HUES64 (cell line): Measurements from ENCODE around the gene NALCN.

Experiments used
- H3K27ac ChIP-seq: 2 replicates; pipeline ENCODE4 v1.7.0; 2013; ENCODE audit warnings: low read depth, low read length, inconsistent platforms
- H3K27me3 ChIP-seq: 2 replicates; pipeline ENCODE4 v1.6.1; 2013; ENCODE audit warnings: mild to moderate bottlenecking, low read length; ENCODE audit not compliant: insufficient read depth
- H3K36me3 ChIP-seq: 2 replicates; pipeline ENCODE4 v1.6.1; 2013; ENCODE audit warnings: mild to moderate bottlenecking, low read length; ENCODE audit not compliant: insufficient read depth
- H3K4me1 ChIP-seq: 2 replicates; pipeline ENCODE4 v1.6.1; 2013; ENCODE audit warnings: mild to moderate bottlenecking, low read length, moderate library complexity; ENCODE audit not compliant: insufficient read depth
- H3K4me3 ChIP-seq: 2 replicates; pipeline ENCODE4 v1.5.1; 2013; ENCODE audit warnings: mild to moderate bottlenecking, low read length, moderate library complexity
- H3K9ac ChIP-seq: 2 replicates; pipeline ENCODE4 v1.6.1; 2013; ENCODE audit warnings: mild to moderate bottlenecking, low read depth, low read length
- H3K9me3 ChIP-seq: 2 replicates; pipeline ENCODE4 v1.6.1; 2013; ENCODE audit warnings: low read depth, low read length; ENCODE audit not compliant: insufficient read depth
- WGBS: fragments of 150-250, 120-280 bp; methylation state at CpG from one replicate; pipeline ENCODE4 v1.1.7; 2013; ENCODE audit warnings: missing lambda C conversion rate; 5-methylcytosine and 5-hydroxymethylcytosine counted together

The NALCN gene

GRCh38 chr13:101080616-101081015, 335.7 kb downstream of the NALCN start:
- Histone ChIP-seq H3K27ac (no peak overlapping the region), H3K27me3 (no peaks in the 10 kb centered on the region), H3K4me3 (no peak overlapping the region), H3K9ac (no peak overlapping the region), H3K9me3 (peaks cover 4% of the 10 kb centered on the region; the same call in 1 of the 2 replicates), H3K36me3 (no peaks in the 10 kb centered on the region), H3K4me1 (no peaks in the 10 kb centered on the region)

- WGBS = 96% methylated on average over 12 of the region's 12 CpGs
- Histone ChIP-seq H3K27ac (no peak overlapping the region), H3K4me3 (no peak overlapping the region), H3K36me3 (no peaks in the 10 kb centered on the region), H3K9me3 (no peaks in the 10 kb centered on the region), H3K27me3 (no peaks in the 10 kb centered on the region), H3K4me1 (no peaks in the 10 kb centered on the region), H3K9ac (no peak overlapping the region)
Measured at GRCh38 chr13:101065329-101065728, 351.0 kb downstream of the NALCN start.

- 84% methylated on average over 10 of the region's 10 CpGs for WGBS
Measured at GRCh38 chr13:101059793-101060192, 356.5 kb downstream of the NALCN start.

GRCh38 chr13:101058841-101059240, 357.5 kb downstream of the NALCN start:
- Histone ChIP-seq H3K36me3 (no peaks in the 10 kb centered on the region), H3K9ac (no peak overlapping the region), H3K27me3 (no peaks in the 10 kb centered on the region), H3K4me3 (no peak overlapping the region), H3K27ac (no peak overlapping the region), H3K9me3 (no peaks in the 10 kb centered on the region), H3K4me1 (peaks cover 3% of the 10 kb centered on the region; the same call in 1 of the 2 replicates)
- 93% methylated on average over 7 of the region's 8 CpGs for whole genome bisulfite sequencing

More at GRCh38 chr13:101059793-101060192, 356.5 kb downstream of the NALCN start:
- Histone ChIP-seq H3K4me1 (peaks cover 3% of the 10 kb centered on the region; the same call in 1 of the 2 replicates), H3K4me3 (no peak overlapping the region), H3K9me3 (no peaks in the 10 kb centered on the region), H3K36me3 (no peaks in the 10 kb centered on the region), H3K27ac (no peak overlapping the region), H3K27me3 (no peaks in the 10 kb centered on the region), H3K9ac (no peak overlapping the region)

GRCh38 chr13:101053301-101054093, 362.8 kb downstream of the NALCN start:
- Histone ChIP-seq H3K4me3 (no peak overlapping the region), H3K27ac (no peak overlapping the region), H3K27me3 (no peaks in the 10 kb centered on the region), H3K4me1 (peaks cover 3% of the 10 kb centered on the region; the same call in 1 of the 2 replicates), H3K36me3 (no peaks in the 10 kb centered on the region), H3K9ac (no peak overlapping the region), H3K9me3 (no peaks in the 10 kb centered on the region)
- 79% methylated on average over 3 of the region's 5 CpGs for WGBS

- 88% methylated on average over 6 of the region's 6 CpGs for WGBS
- no peak overlapping the region for H3K4me3 ChIP-seq
- H3K36me3 ChIP-seq = no peaks in the 10 kb centered on the region
Measured at GRCh38 chr13:101049166-101049850, 367.0 kb downstream of the NALCN start.

GRCh38 chr13:101036546-101036945, 379.8 kb downstream of the NALCN start:
- Histone ChIP-seq H3K27ac (no peak overlapping the region), H3K4me1 (peaks cover 9% of the 10 kb centered on the region; the same call in 1 of the 2 replicates), H3K27me3 (no peaks in the 10 kb centered on the region), H3K36me3 (no peaks in the 10 kb centered on the region), H3K9ac (no peak overlapping the region), H3K4me3 (no peak overlapping the region), H3K9me3 (no peaks in the 10 kb centered on the region)
- WGBS = 94% methylated on average over 4 of the region's 4 CpGs

More at GRCh38 chr13:101049166-101049850, 367.0 kb downstream of the NALCN start:
- no peaks in the 10 kb centered on the region for H3K9me3 ChIP-seq
- H3K27me3 ChIP-seq = no peaks in the 10 kb centered on the region
- no peaks in the 10 kb centered on the region for H3K4me1 ChIP-seq
- no peak overlapping the region for H3K27ac ChIP-seq
- H3K9ac ChIP-seq = no peak overlapping the region

- Histone ChIP-seq H3K4me1 (peaks cover 9% of the 10 kb centered on the region; the same call in 1 of the 2 replicates), H3K27me3 (no peaks in the 10 kb centered on the region), H3K9ac (no peak overlapping the region), H3K4me3 (no peak overlapping the region), H3K27ac (no peak overlapping the region), H3K9me3 (no peaks in the 10 kb centered on the region), H3K36me3 (no peaks in the 10 kb centered on the region)
- 94% methylated on average over 6 of the region's 6 CpGs for WGBS
Measured at GRCh38 chr13:101035119-101035620, 381.1 kb downstream of the NALCN start.

- 0 out of 2 replicates have a peak, but pooled peaks cover 3% of the 10 kb centered on the region for H3K4me1 ChIP-seq
- H3K36me3 ChIP-seq = no peaks in the 10 kb centered on the region
- no peak overlapping the region for H3K4me3 ChIP-seq
- H3K9ac ChIP-seq = no peak overlapping the region
- H3K27ac ChIP-seq = no peak overlapping the region
- 90% methylated on average over 4 of the region's 4 CpGs for WGBS
- H3K9me3 ChIP-seq = no peaks in the 10 kb centered on the region
- H3K27me3 ChIP-seq = no peaks in the 10 kb centered on the region
Measured at GRCh38 chr13:101026736-101027398, 389.4 kb downstream of the NALCN start.

- H3K27ac ChIP-seq = no peak overlapping the region
- H3K4me1 ChIP-seq = 0 out of 2 replicates have a peak, but pooled peaks cover 3% of the 10 kb centered on the region
- WGBS = 94% methylated on average over 6 of the region's 6 CpGs
- no peak overlapping the region for H3K9ac ChIP-seq
- no peaks in the 10 kb centered on the region for H3K27me3 ChIP-seq
- no peaks in the 10 kb centered on the region for H3K36me3 ChIP-seq
- H3K4me3 ChIP-seq = no peak overlapping the region
- no peaks in the 10 kb centered on the region for H3K9me3 ChIP-seq
Measured at GRCh38 chr13:101026328-101026727, 390.0 kb downstream of the NALCN start.

- Histone ChIP-seq H3K27me3 (no peaks in the 10 kb centered on the region), H3K27ac (no peak overlapping the region)
Measured at GRCh38 chr13:101025925-101026324, 390.4 kb downstream of the NALCN start.

More at GRCh38 chr13:101025925-101026324, 390.4 kb downstream of the NALCN start:
- 93% methylated on average over 8 of the region's 8 CpGs for WGBS
- Histone ChIP-seq H3K9me3 (no peaks in the 10 kb centered on the region), H3K9ac (no peak overlapping the region), H3K36me3 (no peaks in the 10 kb centered on the region), H3K4me1 (0 out of 2 replicates have a peak, but pooled peaks cover 3% of the 10 kb centered on the region), H3K4me3 (no peak overlapping the region)
